GM12874 (cell line): ENCODE measurements around the gene ARL5A.

Experiments
- CTCF ChIP-seq: IDR thresholded peaks from 2 replicates; pipeline ENCODE4 v1.5.1; 2011; ENCODE audit warnings: low read depth, mild to moderate bottlenecking, control low read depth, low read length, moderate library complexity; ENCODE audit not compliant: insufficient read depth

ARL5A gene, protein sequence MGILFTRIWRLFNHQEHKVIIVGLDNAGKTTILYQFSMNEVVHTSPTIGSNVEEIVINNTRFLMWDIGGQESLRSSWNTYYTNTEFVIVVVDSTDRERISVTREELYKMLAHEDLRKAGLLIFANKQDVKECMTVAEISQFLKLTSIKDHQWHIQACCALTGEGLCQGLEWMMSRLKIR

GRCh38 chr2:151828143-151828889, at the start of gene ARL5A:
ARL5A (minus strand) TSS chr2:151828421; CDS start chr2:151828176, 245 bp downstream.
- TF ChIP-seq CTCF = no peak

DNA sequence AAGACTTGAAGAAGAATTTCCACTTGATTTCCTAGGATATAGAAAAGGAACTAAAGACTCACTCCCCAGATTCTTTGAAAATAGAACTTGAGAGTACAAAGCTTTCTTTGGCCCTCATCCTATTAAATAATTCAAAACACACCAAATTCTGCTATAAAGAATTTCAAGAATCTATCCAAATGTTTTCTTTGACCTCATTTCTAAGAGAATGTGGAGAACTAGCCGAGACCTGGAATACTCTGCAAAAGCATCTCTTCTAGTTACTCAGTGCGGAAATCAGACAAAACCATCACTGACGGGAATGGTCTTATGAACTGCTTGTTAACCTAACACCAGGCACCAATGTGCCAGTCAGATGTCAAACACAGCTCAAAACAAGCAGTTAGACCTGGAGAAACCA, 44.2 kb upstream of the ARL5A start:
- no peak for TF ChIP-seq CTCF

- no peak for TF ChIP-seq CTCF
These were observed 41.1 kb upstream of the ARL5A start for GRCh38 chr2:151869291-151869690.

DNA sequence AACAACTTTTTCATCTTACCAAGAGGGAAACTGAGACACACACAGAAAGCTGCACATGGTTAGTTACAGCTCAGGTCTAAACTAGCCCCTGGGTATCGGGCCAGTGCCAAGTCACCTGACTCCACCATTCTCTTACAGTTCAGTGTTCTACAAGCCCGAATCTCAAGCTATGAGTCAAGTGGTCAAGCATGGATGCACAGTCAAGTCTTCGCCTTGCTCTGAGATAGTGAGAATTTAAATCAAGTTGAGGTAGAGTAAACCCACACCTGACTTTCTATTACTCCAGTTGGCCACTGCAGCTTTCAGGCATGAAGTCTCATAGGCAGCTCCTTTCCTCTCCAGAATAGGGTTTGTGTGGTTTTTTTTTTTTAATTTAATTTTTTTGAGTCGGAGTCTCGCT, 34.5 kb upstream of the ARL5A start:
- TF ChIP-seq CTCF = no peak

DNA sequence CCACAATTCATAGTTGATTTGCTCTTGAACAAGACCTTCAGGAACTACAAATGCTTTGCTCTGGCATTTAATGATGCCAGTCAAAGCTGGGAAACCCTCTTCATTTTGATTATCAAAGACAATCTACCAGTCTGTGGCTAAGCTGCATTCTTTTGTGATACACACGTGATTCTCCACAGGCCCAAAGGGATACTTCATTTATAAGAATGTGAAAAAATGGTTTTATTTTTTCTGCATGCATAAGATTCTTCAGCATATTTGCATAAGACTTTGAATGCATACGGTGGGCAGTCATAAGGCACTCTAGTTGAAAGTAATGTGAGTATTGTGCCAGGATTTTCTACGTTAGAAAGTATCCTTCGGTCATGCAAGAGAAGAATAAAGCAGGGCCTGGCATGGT, 33.0 kb upstream of the ARL5A start:
- TF ChIP-seq CTCF = no peak

- TF ChIP-seq CTCF = no peak
These were observed 32.5 kb upstream of the ARL5A start for GRCh38 chr2:151860613-151861146.

GRCh38 chr2:151860210-151860609, 32.0 kb upstream of the ARL5A start:
- TF ChIP-seq CTCF = no peak
